KBM-7 (cell line): ENCODE data around the gene GRAMD1B.

Experiments
- DNase-seq: peaks from one replicate; pipeline ENCODE4 v3.0.0-alpha.2; 2015
- in situ Hi-C: fragments of 300-500 bp; cut with MboI; formaldehyde crosslinking; loops from 2 replicates; pipeline ENCODE4 v1.14.3; 2020; ENCODE audit warnings: low sequenced_read_pairs, low pct_unique_long_range_greater_than_20kb, mixed read lengths

The GRAMD1B gene

GRCh38 chr11:123521001-123521400, 90.9 kb downstream of the GRAMD1B start:
- in situ Hi-C loops: no loop called here
- DNase-seq: no peak

GRCh38 chr11:123521930-123522329, 91.9 kb downstream of the GRAMD1B start:
- no peak for DNase-seq

GRCh38 chr11:123523539-123523938, 93.5 kb downstream of the GRAMD1B start:
- no peak for DNase-seq
- in situ Hi-C loops: no loop called here

More at GRCh38 chr11:123521930-123522329, 91.9 kb downstream of the GRAMD1B start:
- in situ Hi-C loops: no loop called here

GRCh38 chr11:123525097-123525496, 95.0 kb downstream of the GRAMD1B start:
- no peak for DNase-seq
- in situ Hi-C loops: no loop called here

GRCh38 chr11:123525511-123525918, 95.4 kb downstream of the GRAMD1B start:
- DNase-seq: no peak
- in situ Hi-C loops: no loop called here

GRCh38 chr11:123526027-123526805, 96.1 kb downstream of the GRAMD1B start:
- DNase-seq: no peak
- in situ Hi-C loops: no loop called here

GRCh38 chr11:123526918-123527317, 96.8 kb downstream of the GRAMD1B start:
- in situ Hi-C loops: no loop called here
- no peak for DNase-seq

- in situ Hi-C loops: no loop called here
These were observed 97.5 kb downstream of the GRAMD1B start for GRCh38 chr11:123527526-123527925.

GRCh38 chr11:123527947-123528346, 97.9 kb downstream of the GRAMD1B start:
- DNase-seq: no peak
- in situ Hi-C loops: no loop called here

More at GRCh38 chr11:123527526-123527925, 97.5 kb downstream of the GRAMD1B start:
- DNase-seq: no peak

- no peak for DNase-seq
These were observed 101.3 kb downstream of the GRAMD1B start for GRCh38 chr11:123531325-123531724.

GRCh38 chr11:123532131-123532530, 102.1 kb downstream of the GRAMD1B start:
- in situ Hi-C loops: no loop called here
- no peak for DNase-seq

More at GRCh38 chr11:123531325-123531724, 101.3 kb downstream of the GRAMD1B start:
- in situ Hi-C loops: no loop called here

GRCh38 chr11:123535401-123535800, 105.3 kb downstream of the GRAMD1B start:
- in situ Hi-C loops: no loop called here
- no peak for DNase-seq

GRCh38 chr11:123536690-123537437, 106.8 kb downstream of the GRAMD1B start:
- in situ Hi-C loops: no loop called here
- no peak for DNase-seq

GRCh38 chr11:123537726-123538125, 107.7 kb downstream of the GRAMD1B start:
- DNase-seq: no peak
- in situ Hi-C loops: no loop called here

- in situ Hi-C loops: no loop called here
- DNase-seq: no peak
These were observed 113.7 kb downstream of the GRAMD1B start for GRCh38 chr11:123543797-123544196.

- DNase-seq: no peak
- in situ Hi-C loops: no loop called here
These were observed 114.7 kb downstream of the GRAMD1B start for GRCh38 chr11:123544631-123545375.

GRCh38 chr11:123545726-123546270, 115.7 kb downstream of the GRAMD1B start:
- DNase-seq: no peak
- in situ Hi-C loops: no loop called here

GRCh38 chr11:123546515-123546914, 116.4 kb downstream of the GRAMD1B start:
- in situ Hi-C loops: no loop called here

GRCh38 chr11:123547180-123547579, 117.1 kb downstream of the GRAMD1B start:
- no peak for DNase-seq
- in situ Hi-C loops: no loop called here

More at GRCh38 chr11:123546515-123546914, 116.4 kb downstream of the GRAMD1B start:
- no peak for DNase-seq
